HCT116 (cell line): Measurements from ENCODE around the gene BAG1.

Experiments used
- CBX3 ChIP-seq: IDR thresholded peaks from 2 replicates; pipeline ENCODE4 v1.6.1; 2012; ENCODE audit warnings: low read depth
- EZH2 ChIP-seq: fragments of 200-600 bp; sonication (generic); IDR thresholded peaks from 2 replicates; pipeline ENCODE4 v1.6.1; 2017; ENCODE audit warnings: antibody characterized with exemption, mixed run types
- EZH2phosphoT487 ChIP-seq: fragments of 200-600 bp; IDR thresholded peaks from 2 replicates; pipeline ENCODE4 v1.6.1; 2018; ENCODE audit warnings: antibody characterized with exemption, borderline replicate concordance
- JUND ChIP-seq: IDR thresholded peaks from 2 replicates; pipeline ENCODE4 v1.6.1; 2012
- MAX ChIP-seq: IDR thresholded peaks from 2 replicates; pipeline ENCODE4 v1.6.1; 2012
- POLR2A ChIP-seq: IDR thresholded peaks from 2 replicates; pipeline ENCODE4 v1.7.0; 2011; ENCODE audit warnings: borderline replicate concordance; ENCODE audit not compliant: insufficient read depth, insufficient read length; ENCODE audit errors: extremely low read depth
- POLR2AphosphoS5 ChIP-seq: IDR thresholded peaks from 2 replicates; pipeline ENCODE4 v1.6.1; 2011; ENCODE audit warnings: mild to moderate bottlenecking, low read depth, low read length, moderate library complexity
- SP1 ChIP-seq: IDR thresholded peaks from 2 replicates; pipeline ENCODE4 v1.6.1; 2012; ENCODE audit warnings: low read depth
- ZFX ChIP-seq: fragments of 450-650 bp; IDR thresholded peaks from 2 replicates; pipeline ENCODE4 v1.6.1; 2017
- ZNF274 ChIP-seq: fragments of 200-500 bp; sonication (Bioruptor generic); IDR thresholded peaks from 2 replicates; pipeline ENCODE4 v1.6.1; 2014; ENCODE audit warnings: mild to moderate bottlenecking, low read depth, low read length, inconsistent platforms
- TF ChIP-seq, protein P1 (sequence below): IDR thresholded peaks from 2 replicates; pipeline ENCODE4 v1.6.1; 2012; ENCODE audit warnings: low read depth
- TF ChIP-seq, protein P2 (sequence below), 3 experiments: fragments of 200-600 bp in 1 of 3; sonication (generic) in 1 of 3; IDR thresholded peaks in 2 of 3; conservative IDR thresholded peaks in 1 of 3; 2 replicates each; pipeline ENCODE4 v1.5.1; 2012 to 2017; ENCODE audit warnings: low read depth in 2 of 3, low read length in 2 of 3, antibody characterized with exemption in 1 of 3, borderline replicate concordance in 1 of 3, control low read depth in 1 of 3, mild to moderate bottlenecking in 1 of 3, mixed read lengths in 1 of 3, mixed run types in 1 of 3, moderate library complexity in 1 of 3; ENCODE audit not compliant: insufficient read depth in 1 of 3
- TF ChIP-seq, protein P3 (sequence below): IDR thresholded peaks from 2 replicates; pipeline ENCODE4 v1.6.1; 2012

- TF ChIP-seq POLR2AphosphoS5 (peak; percentile 69), POLR2A (no peak), ZFX (no peak), EZH2 (no peak), ZNF274 (no peak), MAX (no peak), SP1 (no peak), EZH2phosphoT487 (no peak), JUND (no peak), CBX3 (no peak)
- TF ChIP-seq, protein P1, sequence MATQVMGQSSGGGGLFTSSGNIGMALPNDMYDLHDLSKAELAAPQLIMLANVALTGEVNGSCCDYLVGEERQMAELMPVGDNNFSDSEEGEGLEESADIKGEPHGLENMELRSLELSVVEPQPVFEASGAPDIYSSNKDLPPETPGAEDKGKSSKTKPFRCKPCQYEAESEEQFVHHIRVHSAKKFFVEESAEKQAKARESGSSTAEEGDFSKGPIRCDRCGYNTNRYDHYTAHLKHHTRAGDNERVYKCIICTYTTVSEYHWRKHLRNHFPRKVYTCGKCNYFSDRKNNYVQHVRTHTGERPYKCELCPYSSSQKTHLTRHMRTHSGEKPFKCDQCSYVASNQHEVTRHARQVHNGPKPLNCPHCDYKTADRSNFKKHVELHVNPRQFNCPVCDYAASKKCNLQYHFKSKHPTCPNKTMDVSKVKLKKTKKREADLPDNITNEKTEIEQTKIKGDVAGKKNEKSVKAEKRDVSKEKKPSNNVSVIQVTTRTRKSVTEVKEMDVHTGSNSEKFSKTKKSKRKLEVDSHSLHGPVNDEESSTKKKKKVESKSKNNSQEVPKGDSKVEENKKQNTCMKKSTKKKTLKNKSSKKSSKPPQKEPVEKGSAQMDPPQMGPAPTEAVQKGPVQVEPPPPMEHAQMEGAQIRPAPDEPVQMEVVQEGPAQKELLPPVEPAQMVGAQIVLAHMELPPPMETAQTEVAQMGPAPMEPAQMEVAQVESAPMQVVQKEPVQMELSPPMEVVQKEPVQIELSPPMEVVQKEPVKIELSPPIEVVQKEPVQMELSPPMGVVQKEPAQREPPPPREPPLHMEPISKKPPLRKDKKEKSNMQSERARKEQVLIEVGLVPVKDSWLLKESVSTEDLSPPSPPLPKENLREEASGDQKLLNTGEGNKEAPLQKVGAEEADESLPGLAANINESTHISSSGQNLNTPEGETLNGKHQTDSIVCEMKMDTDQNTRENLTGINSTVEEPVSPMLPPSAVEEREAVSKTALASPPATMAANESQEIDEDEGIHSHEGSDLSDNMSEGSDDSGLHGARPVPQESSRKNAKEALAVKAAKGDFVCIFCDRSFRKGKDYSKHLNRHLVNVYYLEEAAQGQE, result no peak
- TF ChIP-seq, protein P2, sequence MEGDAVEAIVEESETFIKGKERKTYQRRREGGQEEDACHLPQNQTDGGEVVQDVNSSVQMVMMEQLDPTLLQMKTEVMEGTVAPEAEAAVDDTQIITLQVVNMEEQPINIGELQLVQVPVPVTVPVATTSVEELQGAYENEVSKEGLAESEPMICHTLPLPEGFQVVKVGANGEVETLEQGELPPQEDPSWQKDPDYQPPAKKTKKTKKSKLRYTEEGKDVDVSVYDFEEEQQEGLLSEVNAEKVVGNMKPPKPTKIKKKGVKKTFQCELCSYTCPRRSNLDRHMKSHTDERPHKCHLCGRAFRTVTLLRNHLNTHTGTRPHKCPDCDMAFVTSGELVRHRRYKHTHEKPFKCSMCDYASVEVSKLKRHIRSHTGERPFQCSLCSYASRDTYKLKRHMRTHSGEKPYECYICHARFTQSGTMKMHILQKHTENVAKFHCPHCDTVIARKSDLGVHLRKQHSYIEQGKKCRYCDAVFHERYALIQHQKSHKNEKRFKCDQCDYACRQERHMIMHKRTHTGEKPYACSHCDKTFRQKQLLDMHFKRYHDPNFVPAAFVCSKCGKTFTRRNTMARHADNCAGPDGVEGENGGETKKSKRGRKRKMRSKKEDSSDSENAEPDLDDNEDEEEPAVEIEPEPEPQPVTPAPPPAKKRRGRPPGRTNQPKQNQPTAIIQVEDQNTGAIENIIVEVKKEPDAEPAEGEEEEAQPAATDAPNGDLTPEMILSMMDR (IDR thresholded peaks at IDR 0.05 in 2 of 3, conservative IDR thresholded peaks at IDR 0.05 in 1 of 3; ENCODE audit: borderline replicate concordance in 1 of 3, insufficient read depth in 1 of 3, low read depth in 2 of 3, low read length in 2 of 3), result no peak
- TF ChIP-seq, protein P3, sequence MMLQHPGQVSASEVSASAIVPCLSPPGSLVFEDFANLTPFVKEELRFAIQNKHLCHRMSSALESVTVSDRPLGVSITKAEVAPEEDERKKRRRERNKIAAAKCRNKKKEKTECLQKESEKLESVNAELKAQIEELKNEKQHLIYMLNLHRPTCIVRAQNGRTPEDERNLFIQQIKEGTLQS, result no peak
Observed at GRCh38 chr9:33233626-33234342, 30.7 kb downstream of the BAG1 start.
